BLaER1 (cell line): ENCODE results near the gene SKIDA1.

Source experiments
- H3K27ac ChIP-seq: shearing (Covaris generic); formaldehyde crosslinking; 2 replicates; pipeline ENCODE4 v1.8.1; 2022
- H3K27me3 ChIP-seq: shearing (Covaris generic); formaldehyde crosslinking; 2 replicates; pipeline ENCODE4 v1.8.1; 2022
- H3K36me3 ChIP-seq: shearing (Covaris generic); formaldehyde crosslinking; 2 replicates; pipeline ENCODE4 v1.8.1; 2022
- H3K4me1 ChIP-seq: shearing (Covaris generic); formaldehyde crosslinking; 2 replicates; pipeline ENCODE4 v1.8.1; 2022
- H3K4me2 ChIP-seq: shearing (Covaris generic); formaldehyde crosslinking; 2 replicates; pipeline ENCODE4 v1.8.1; 2022
- H3K4me3 ChIP-seq: shearing (Covaris generic); formaldehyde crosslinking; 2 replicates; pipeline ENCODE4 v1.8.1; 2022
- H3K9ac ChIP-seq: shearing (Covaris generic); formaldehyde crosslinking; 2 replicates; pipeline ENCODE4 v1.8.1; 2022
- H3K9me3 ChIP-seq: shearing (Covaris generic); formaldehyde crosslinking; 2 replicates; pipeline ENCODE4 v1.8.1; 2022
- H4K20me1 ChIP-seq: shearing (Covaris generic); formaldehyde crosslinking; 2 replicates; pipeline ENCODE4 v1.8.1; 2022
- Cebpa-rat ChIP-seq: shearing (Covaris generic); IDR thresholded peaks from 2 replicates; pipeline ENCODE4 v1.8.1; 2022

SKIDA1 gene

GRCh38 chr10:21467633-21468032, 57.8 kb downstream of the SKIDA1 start:
- no peaks in the 10 kb centered on the region for H3K9me3 ChIP-seq
- H3K36me3 ChIP-seq = no peaks in the 10 kb centered on the region
- TF ChIP-seq Cebpa-rat = no peak
- H3K4me3 ChIP-seq = no peak overlapping the region
- no peaks in the 10 kb centered on the region for H4K20me1 ChIP-seq
- no peak overlapping the region for H3K27ac ChIP-seq
- no peak overlapping the region for H3K4me2 ChIP-seq
- no peak overlapping the region for H3K9ac ChIP-seq
- H3K4me1 ChIP-seq = no peaks in the 10 kb centered on the region
- no peaks in the 10 kb centered on the region for H3K27me3 ChIP-seq

GRCh38 chr10:21464134-21464533, 61.3 kb downstream of the SKIDA1 start:
- Histone ChIP-seq H3K27ac (no peak overlapping the region), H3K27me3 (no peaks in the 10 kb centered on the region), H3K36me3 (no peaks in the 10 kb centered on the region), H3K4me1 (no peaks in the 10 kb centered on the region), H3K4me3 (no peak overlapping the region), H3K4me2 (no peak overlapping the region), H3K9ac (no peak overlapping the region), H4K20me1 (no peaks in the 10 kb centered on the region), H3K9me3 (no peaks in the 10 kb centered on the region)
- no peak for TF ChIP-seq Cebpa-rat
